ENCODE data around the gene SMYD3.
"Not testable (repeated sequence)": the region's sequence is repeated elsewhere in the genome, so short reads cannot be mapped to it uniquely, and the experiment has no call there.

Gene SMYD3

DNA sequence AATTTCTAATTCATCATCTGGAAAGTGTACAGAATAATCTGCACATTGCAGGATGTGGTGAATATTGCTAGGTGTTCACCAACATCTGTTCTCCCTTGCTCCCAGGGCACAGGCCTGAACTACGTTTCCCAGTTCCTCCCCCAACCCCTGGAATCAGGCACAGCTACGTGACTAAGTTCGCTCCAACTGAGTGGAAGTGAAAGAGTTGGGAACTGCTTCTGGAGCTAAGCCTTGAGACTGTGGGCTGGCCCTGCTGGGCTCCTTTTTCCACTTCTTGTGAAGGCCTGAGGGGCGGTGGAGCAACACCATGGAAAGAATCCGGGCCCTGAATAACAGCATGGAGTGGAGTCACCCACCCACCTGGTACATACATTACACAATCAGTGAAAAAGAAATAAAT is 534.6 kb downstream of the SMYD3 start:
- 90 to 100% methylated on average over 3 to 4 of the region's 5 CpGs for WGBS, 2 experiments (ENCODE audit: insufficient coverage in 2 of 2)
- peak overlapping the region; percentile 29 for H3K27ac ChIP-seq (ENCODE audit: low read depth, low read length, severe bottlenecking)
- no peaks in the 10 kb centered on the region for H3K9me3 ChIP-seq (ENCODE audit: control insufficient read depth, low read length)
- peaks cover 16% of the 10 kb centered on the region for H3K4me1 ChIP-seq (ENCODE audit: control insufficient read depth, insufficient read depth, low read length, poor library complexity, severe bottlenecking)
- H3K4me3 ChIP-seq (ENCODE audit: extremely low read depth, insufficient read depth, low read length, poor library complexity, severe bottlenecking) = no peak overlapping the region
- H3K36me3 ChIP-seq (ENCODE audit: control insufficient read depth, insufficient read depth, low read length) = no peaks in the 10 kb centered on the region

DNA sequence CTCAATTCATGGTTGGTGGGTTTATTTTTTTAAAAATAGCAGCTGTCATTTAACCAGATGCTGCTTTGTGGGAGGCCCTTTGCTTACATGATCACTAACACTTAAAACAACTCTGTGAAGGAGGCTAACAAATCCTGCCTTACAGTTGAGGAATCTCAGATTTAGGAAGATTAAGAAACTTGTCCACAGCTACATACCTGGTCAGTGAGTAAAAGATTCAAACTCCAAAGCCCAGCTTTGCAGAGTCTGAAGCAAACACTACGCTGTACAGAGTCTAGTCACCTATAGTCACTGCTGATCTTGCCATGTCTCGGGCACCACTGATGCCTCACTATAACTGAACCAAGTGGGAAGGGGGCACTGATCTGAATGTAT is 535.4 kb downstream of the SMYD3 start:
- Histone ChIP-seq H3K9me3 (ENCODE audit: control insufficient read depth, low read length) (no peaks in the 10 kb centered on the region), H3K4me3 (ENCODE audit: extremely low read depth, insufficient read depth, low read length, poor library complexity, severe bottlenecking) (no peak overlapping the region), H3K4me1 (ENCODE audit: control insufficient read depth, insufficient read depth, low read length, poor library complexity, severe bottlenecking) (peaks cover 16% of the 10 kb centered on the region), H3K36me3 (ENCODE audit: control insufficient read depth, insufficient read depth, low read length) (no peaks in the 10 kb centered on the region), H3K27ac (ENCODE audit: low read depth, low read length, severe bottlenecking) (no peak overlapping the region)
- 100% methylated on average over 1 to 2 of the region's 2 CpGs for WGBS, 2 experiments (ENCODE audit: insufficient coverage in 2 of 2)

DNA sequence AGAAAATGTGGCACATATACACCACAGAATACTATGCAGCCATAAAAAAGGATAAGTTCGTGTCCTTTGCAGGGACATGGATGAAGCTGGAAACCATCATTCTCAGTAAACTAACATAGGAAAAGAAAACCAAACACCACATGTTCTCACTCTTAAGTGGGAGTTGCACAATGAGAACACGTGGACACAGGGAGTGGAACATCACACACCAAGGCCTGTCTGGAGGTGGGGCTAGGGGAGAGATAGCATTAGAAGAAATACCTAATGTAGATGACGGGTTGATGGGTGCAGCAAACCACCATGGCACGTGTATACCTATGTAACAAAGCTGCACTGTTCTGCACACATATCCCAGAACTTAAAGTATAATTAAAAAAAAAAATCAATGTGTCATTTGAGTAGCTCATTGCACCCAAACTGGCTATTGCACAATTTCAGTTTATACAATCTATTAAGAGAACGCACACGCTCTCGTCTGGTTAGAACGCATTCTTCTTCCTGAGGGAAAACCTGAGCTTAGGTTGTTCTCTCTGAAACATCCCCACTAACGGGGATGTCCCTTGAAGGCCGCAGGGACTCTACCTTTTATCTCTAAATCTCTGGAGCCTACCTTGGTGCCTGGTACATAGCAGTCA is 535.9 kb downstream of the SMYD3 start:
- H3K9me3 ChIP-seq (ENCODE audit: control insufficient read depth, low read length); H3K4me3 ChIP-seq (ENCODE audit: extremely low read depth, insufficient read depth, low read length, poor library complexity, severe bottlenecking); H3K27ac ChIP-seq (ENCODE audit: low read depth, low read length, severe bottlenecking); H3K36me3 ChIP-seq (ENCODE audit: control insufficient read depth, insufficient read depth, low read length): not testable (repeated sequence)
- H3K4me1 ChIP-seq (ENCODE audit: control insufficient read depth, insufficient read depth, low read length, poor library complexity, severe bottlenecking) = peaks cover 16% of the 10 kb centered on the region
- 97 to 100% methylated on average over 4 to 7 of the region's 10 CpGs for WGBS, 2 experiments (ENCODE audit: insufficient coverage in 2 of 2)

DNA sequence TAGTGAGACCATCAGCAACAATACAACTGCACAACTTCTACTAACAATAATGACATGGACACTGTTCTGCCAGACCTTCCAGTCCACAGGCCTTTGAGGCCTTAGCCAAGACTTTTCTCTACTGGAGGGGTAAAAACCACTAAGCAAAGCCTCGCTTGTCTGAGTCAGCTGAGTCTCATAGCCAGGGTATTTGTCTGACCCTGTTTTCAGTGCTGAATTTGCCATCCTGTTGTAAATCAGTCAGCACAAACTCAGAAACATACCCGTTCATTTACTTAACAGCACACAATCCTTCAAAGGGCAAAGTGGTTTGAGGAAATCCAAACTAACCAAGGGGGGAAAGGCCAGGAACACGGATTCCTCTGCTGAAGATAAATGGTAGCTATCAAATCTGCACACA is 537.8 kb downstream of the SMYD3 start:
- Histone ChIP-seq H3K9me3 (ENCODE audit: control insufficient read depth, low read length) (no peaks in the 10 kb centered on the region), H3K4me1 (ENCODE audit: control insufficient read depth, insufficient read depth, low read length, poor library complexity, severe bottlenecking) (peaks cover 16% of the 10 kb centered on the region), H3K4me3 (ENCODE audit: extremely low read depth, insufficient read depth, low read length, poor library complexity, severe bottlenecking) (no peak overlapping the region), H3K36me3 (ENCODE audit: control insufficient read depth, insufficient read depth, low read length) (no peaks in the 10 kb centered on the region), H3K27ac (ENCODE audit: low read depth, low read length, severe bottlenecking) (peak overlapping the region; percentile 76)
- WGBS, 2 experiments (ENCODE audit: insufficient coverage in 2 of 2) = 61 to 75% methylated on average over 1 to 3 of the region's 3 CpGs

DNA sequence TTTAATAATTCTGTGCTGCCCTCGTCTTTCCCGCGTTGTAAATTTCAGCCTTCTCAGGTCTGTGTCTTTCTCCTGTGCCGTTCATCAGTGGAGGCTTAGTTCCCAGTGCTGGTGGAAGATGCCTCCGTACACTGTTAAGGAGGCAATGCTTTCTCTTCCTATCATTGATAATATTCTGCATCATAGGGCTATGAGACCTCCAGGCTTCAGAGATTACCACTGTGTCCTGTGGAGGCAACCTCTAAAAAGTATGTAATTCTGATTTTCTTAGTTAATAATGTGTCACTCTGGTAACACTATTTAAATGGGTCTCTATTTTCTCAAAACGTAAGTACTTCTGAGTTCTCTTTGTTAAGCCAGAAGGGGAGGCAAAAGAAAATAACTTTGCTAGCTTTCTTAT is 538.3 kb downstream of the SMYD3 start:
- Histone ChIP-seq H3K36me3 (ENCODE audit: control insufficient read depth, insufficient read depth, low read length) (no peaks in the 10 kb centered on the region), H3K4me3 (ENCODE audit: extremely low read depth, insufficient read depth, low read length, poor library complexity, severe bottlenecking) (no peak overlapping the region), H3K9me3 (ENCODE audit: control insufficient read depth, low read length) (no peaks in the 10 kb centered on the region), H3K4me1 (ENCODE audit: control insufficient read depth, insufficient read depth, low read length, poor library complexity, severe bottlenecking) (peaks cover 16% of the 10 kb centered on the region), H3K27ac (ENCODE audit: low read depth, low read length, severe bottlenecking) (peak overlapping the region; percentile 76)
- WGBS, 2 experiments (ENCODE audit: insufficient coverage in 2 of 2) = 92 to 94% methylated on average over 5 of the region's 6 CpGs

DNA sequence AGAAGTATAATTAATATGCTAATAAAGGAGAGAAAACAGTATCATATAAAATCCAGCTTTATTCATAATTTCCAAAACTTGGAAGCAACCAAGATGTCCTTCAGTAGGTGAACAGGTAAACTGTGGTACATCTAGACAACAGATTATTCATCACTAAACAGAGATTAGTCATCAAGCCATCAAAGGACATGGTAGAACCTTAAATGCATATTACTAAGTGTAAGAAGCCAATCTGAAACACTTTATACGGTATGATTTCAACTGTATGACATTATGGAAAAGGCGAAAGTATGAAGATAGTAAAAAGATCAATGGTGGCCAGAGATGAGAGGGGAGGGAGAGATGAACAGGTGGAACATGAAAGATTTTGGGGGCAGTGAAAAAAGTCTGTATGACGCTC is 541.7 kb downstream of the SMYD3 start:
- Histone ChIP-seq H3K36me3 (ENCODE audit: control insufficient read depth, insufficient read depth, low read length) (no peaks in the 10 kb centered on the region), H3K4me3 (ENCODE audit: extremely low read depth, insufficient read depth, low read length, poor library complexity, severe bottlenecking) (no peak overlapping the region)
- 86 to 88% methylated on average over 2 to 3 of the region's 3 CpGs for WGBS, 2 experiments (ENCODE audit: insufficient coverage in 2 of 2)

DNA sequence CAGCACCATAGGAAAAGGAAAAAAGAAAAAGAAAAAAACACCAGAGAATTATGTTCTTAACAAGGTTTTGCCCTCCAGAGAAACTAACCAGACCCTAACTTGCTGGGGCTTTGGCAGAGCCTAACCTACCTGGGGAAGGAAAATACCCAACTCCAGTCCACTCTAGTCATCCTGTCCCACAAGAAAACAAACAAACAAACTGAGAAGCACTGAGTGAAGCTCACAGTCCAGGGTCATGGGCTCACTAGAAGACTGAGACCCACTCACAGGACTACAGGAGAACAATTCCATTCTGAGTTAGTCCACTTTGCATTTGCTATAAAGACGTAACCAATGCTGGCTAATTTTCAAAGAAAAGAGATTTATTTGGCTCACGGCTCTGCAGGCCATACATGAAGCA is 543.4 kb downstream of the SMYD3 start:
- H3K4me1 ChIP-seq (ENCODE audit: control insufficient read depth, insufficient read depth, low read length, poor library complexity, severe bottlenecking) = peaks cover 6% of the 10 kb centered on the region
- H3K27ac ChIP-seq (ENCODE audit: low read depth, low read length, severe bottlenecking) = no peak overlapping the region
- H3K9me3 ChIP-seq (ENCODE audit: control insufficient read depth, low read length) = no peaks in the 10 kb centered on the region
- no peak overlapping the region for H3K4me3 ChIP-seq (ENCODE audit: extremely low read depth, insufficient read depth, low read length, poor library complexity, severe bottlenecking)
- H3K36me3 ChIP-seq (ENCODE audit: control insufficient read depth, insufficient read depth, low read length) = no peaks in the 10 kb centered on the region
- WGBS, 2 experiments (ENCODE audit: insufficient coverage in 2 of 2) = 89 to 95% methylated on average over 1 to 2 of the region's 2 CpGs

More for the DNA sequence above, 541.7 kb downstream of the SMYD3 start:
- Histone ChIP-seq H3K9me3 (ENCODE audit: control insufficient read depth, low read length) (no peaks in the 10 kb centered on the region), H3K4me1 (ENCODE audit: control insufficient read depth, insufficient read depth, low read length, poor library complexity, severe bottlenecking) (peaks cover 16% of the 10 kb centered on the region), H3K27ac (ENCODE audit: low read depth, low read length, severe bottlenecking) (no peak overlapping the region)

DNA sequence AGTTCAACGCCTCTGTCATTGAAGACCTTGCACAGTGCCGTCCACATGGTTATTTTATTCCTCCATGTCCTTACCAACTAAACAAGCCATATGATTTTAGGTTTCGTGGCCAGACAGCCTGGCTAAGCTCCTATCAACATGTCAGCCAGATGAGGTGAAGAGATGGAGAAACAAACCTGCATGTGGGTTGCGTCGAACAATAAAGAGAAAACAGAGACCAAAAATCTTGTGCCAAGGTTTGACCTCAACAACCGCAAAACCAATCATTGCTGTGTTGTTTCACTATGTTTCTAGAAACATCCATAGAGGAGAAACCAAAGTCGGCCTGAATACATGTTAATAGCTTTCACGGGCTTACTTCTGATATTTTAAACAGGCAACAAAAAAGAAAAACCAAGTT is 544.6 kb downstream of the SMYD3 start:
- WGBS, 2 experiments (ENCODE audit: insufficient coverage in 2 of 2) = 94 to 96% methylated on average over 5 to 7 of the region's 8 CpGs
- H3K27ac ChIP-seq (ENCODE audit: low read depth, low read length, severe bottlenecking) = no peak overlapping the region
- H3K4me3 ChIP-seq (ENCODE audit: extremely low read depth, insufficient read depth, low read length, poor library complexity, severe bottlenecking) = no peak overlapping the region
- no peaks in the 10 kb centered on the region for H3K36me3 ChIP-seq (ENCODE audit: control insufficient read depth, insufficient read depth, low read length)
- H3K9me3 ChIP-seq (ENCODE audit: control insufficient read depth, low read length) = no peaks in the 10 kb centered on the region
- no peaks in the 10 kb centered on the region for H3K4me1 ChIP-seq (ENCODE audit: control insufficient read depth, insufficient read depth, low read length, poor library complexity, severe bottlenecking)

DNA sequence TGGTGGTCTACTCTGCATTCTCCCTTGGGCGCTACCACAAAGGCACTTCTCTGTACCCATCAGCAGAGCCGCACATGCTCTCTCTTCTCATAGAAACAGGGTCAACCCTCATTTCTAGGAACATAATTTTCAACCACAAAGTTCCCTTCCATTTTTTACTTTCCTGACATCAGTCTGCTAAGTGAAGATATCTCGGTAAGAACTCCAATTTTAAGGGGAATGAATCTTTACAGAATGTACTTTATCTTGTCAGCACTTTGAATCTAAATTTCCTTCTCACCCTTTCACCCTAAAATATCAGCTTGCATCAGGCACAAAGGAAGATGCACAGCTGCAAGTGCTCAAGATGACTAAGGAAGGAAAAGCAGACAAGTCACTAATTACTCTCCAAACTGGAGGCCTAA is 545.9 kb downstream of the SMYD3 start:
- Histone ChIP-seq H3K36me3 (ENCODE audit: control insufficient read depth, insufficient read depth, low read length) (no peaks in the 10 kb centered on the region), H3K9me3 (ENCODE audit: control insufficient read depth, low read length) (no peaks in the 10 kb centered on the region), H3K4me1 (ENCODE audit: control insufficient read depth, insufficient read depth, low read length, poor library complexity, severe bottlenecking) (no peaks in the 10 kb centered on the region), H3K4me3 (ENCODE audit: extremely low read depth, insufficient read depth, low read length, poor library complexity, severe bottlenecking) (no peak overlapping the region), H3K27ac (ENCODE audit: low read depth, low read length, severe bottlenecking) (no peak overlapping the region)
- 93 to 100% methylated on average over 3 of the region's 3 CpGs for WGBS, 2 experiments (ENCODE audit: insufficient coverage in 2 of 2)

DNA sequence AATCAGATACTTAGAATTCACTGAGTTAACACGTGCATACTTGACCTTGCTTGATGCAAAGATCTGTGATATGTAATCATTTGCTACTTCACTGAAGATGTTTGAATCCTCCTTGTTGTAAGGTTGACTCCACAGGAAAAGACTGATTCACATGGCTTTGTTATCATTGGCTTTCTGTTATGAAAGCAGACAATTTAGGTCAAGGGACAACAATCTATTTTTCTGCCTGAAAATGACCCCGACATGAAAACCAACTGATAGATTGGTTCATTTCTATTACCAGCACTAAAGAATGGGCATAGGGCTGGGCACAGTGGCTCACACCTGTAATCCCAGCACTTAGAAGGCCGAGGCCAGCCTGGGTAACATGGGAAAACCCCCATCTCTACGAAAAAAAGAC is 546.9 kb downstream of the SMYD3 start:
- Histone ChIP-seq H3K4me3 (ENCODE audit: extremely low read depth, insufficient read depth, low read length, poor library complexity, severe bottlenecking) (no peak overlapping the region), H3K9me3 (ENCODE audit: control insufficient read depth, low read length) (no peaks in the 10 kb centered on the region), H3K4me1 (ENCODE audit: control insufficient read depth, insufficient read depth, low read length, poor library complexity, severe bottlenecking) (no peaks in the 10 kb centered on the region), H3K27ac (ENCODE audit: low read depth, low read length, severe bottlenecking) (no peak overlapping the region), H3K36me3 (ENCODE audit: control insufficient read depth, insufficient read depth, low read length) (no peaks in the 10 kb centered on the region)
- WGBS, 2 experiments (ENCODE audit: insufficient coverage in 2 of 2) = 79 to 87% methylated on average over 2 to 3 of the region's 4 CpGs

DNA sequence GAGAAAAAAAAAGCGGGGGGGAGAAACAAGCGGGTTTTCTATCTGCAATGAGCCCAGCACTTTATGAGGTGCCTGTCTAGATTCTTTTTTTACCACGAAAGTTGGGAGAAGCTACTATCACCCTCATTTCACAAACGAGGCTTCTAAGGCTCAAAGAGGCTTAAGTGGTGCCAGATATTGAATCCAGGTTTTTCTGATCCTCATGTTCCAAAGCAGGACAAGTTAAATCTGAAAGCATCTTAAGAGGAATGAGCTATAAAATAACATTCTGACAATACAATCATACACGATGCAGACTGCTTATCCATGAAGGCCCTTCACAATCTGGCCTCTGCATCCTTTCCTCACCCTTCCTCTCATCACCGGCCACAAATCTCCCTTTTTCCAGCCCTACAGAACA is 549.1 kb downstream of the SMYD3 start:
- Histone ChIP-seq H3K4me3 (ENCODE audit: extremely low read depth, insufficient read depth, low read length, poor library complexity, severe bottlenecking) (no peak overlapping the region), H3K4me1 (ENCODE audit: control insufficient read depth, insufficient read depth, low read length, poor library complexity, severe bottlenecking) (no peaks in the 10 kb centered on the region), H3K9me3 (ENCODE audit: control insufficient read depth, low read length) (no peaks in the 10 kb centered on the region), H3K27ac (ENCODE audit: low read depth, low read length, severe bottlenecking) (no peak overlapping the region), H3K36me3 (ENCODE audit: control insufficient read depth, insufficient read depth, low read length) (no peaks in the 10 kb centered on the region)
- WGBS, 2 experiments (ENCODE audit: insufficient coverage in 2 of 2) = 93 to 95% methylated on average over 4 to 5 of the region's 6 CpGs

Measured in mesodermal cell (in vitro differentiated cells).